Endothelial cell of umbilical vein (primary cell): ENCODE data around the gene AGAP3. TPM values are rescaled to one million over a fixed set of nuclear protein-coding genes. Genes with fewer than 3 reads are reported as not detected.

Experiments used
- BruUV-seq: library from RNA; stranded (reverse); fragments of 400-500 nt; replicated peaks from 2 replicates; lab custom pipeline; 2021; lab: Mats Ljungman, UMichigan
- CTCF ChIA-PET: fragments of 300-600, 350-600 bp; sonication (Branson Sonifier 250); formaldehyde crosslinking; loops from one replicate; lab custom pipeline; 2021; ENCODE audit warnings: antibody characterized with exemption, inconsistent platforms; lab: Charles Lee
- POLR2A ChIA-PET: fragments of 300-600, 350-600 bp; sonication (Branson Sonifier 250); formaldehyde crosslinking; loops from one replicate; lab custom pipeline; 2021; ENCODE audit warnings: antibody characterized with exemption, inconsistent platforms; lab: Charles Lee
- DNase-seq: peaks from one replicate; pipeline ENCODE4 v3.0.0-alpha.2; 2011; ENCODE audit warnings: low read depth, low spot score
- FAIRE-seq: peaks from 2 replicates; lab custom pipeline; 2011; peaks lifted over from hg19 to GRCh38; lab: Jason Lieb, UNC
- H2AFZ ChIP-seq: 2 replicates; pipeline ENCODE4 v1.6.0; 2012; ENCODE audit warnings: low read depth, low read length, control low read depth, inconsistent platforms
- H3K27ac ChIP-seq: 2 replicates; pipeline ENCODE4 v1.5.1; 2011; ENCODE audit warnings: low read depth, mild to moderate bottlenecking, control low read depth, low read length, moderate library complexity; ENCODE audit not compliant: insufficient read depth
- H3K27me3 ChIP-seq, 2 experiments: 2 replicates each; pipeline versions ENCODE4 v1.6.0 to v1.6.1; 2011; ENCODE audit warnings: low read length in 2 of 2, mixed read lengths in 1 of 2; ENCODE audit not compliant: control insufficient read depth in 2 of 2, insufficient read depth in 2 of 2
- H3K36me3 ChIP-seq, 2 experiments: 2 replicates in 1 of 2; 3 replicates in 1 of 2; pipeline ENCODE4 v1.5.1; 2011; ENCODE audit warnings: low read length in 2 of 2, mild to moderate bottlenecking in 1 of 2, moderate library complexity in 1 of 2; ENCODE audit not compliant: control insufficient read depth in 2 of 2, insufficient read depth in 2 of 2; ENCODE audit errors: extremely low read depth in 1 of 2
- H3K4me1 ChIP-seq: 3 replicates; pipeline ENCODE4 v1.5.1; 2011; ENCODE audit warnings: mild to moderate bottlenecking, low read length; ENCODE audit not compliant: control insufficient read depth, insufficient read depth; ENCODE audit errors: extremely low read depth
- H3K4me2 ChIP-seq: 2 replicates; pipeline ENCODE4 v1.6.1; 2011; ENCODE audit warnings: low read length, control low read depth, mixed read lengths; ENCODE audit not compliant: insufficient read depth
- H3K4me3 ChIP-seq, 3 experiments: fragments of 200-600 bp in 1 of 3; sonication (generic), shearing (Covaris generic) in 1 of 3; replicated peaks in 1 of 3; 2 replicates each; pipeline ENCODE4 v1.5.1; 2011 to 2016; ENCODE audit warnings: control low read depth in 3 of 3, low read length in 3 of 3, mild to moderate bottlenecking in 2 of 3, inconsistent platforms in 1 of 3, low read depth in 1 of 3, moderate library complexity in 1 of 3; ENCODE audit not compliant: insufficient read depth in 1 of 3
- H3K79me2 ChIP-seq: 2 replicates; pipeline ENCODE4 v1.6.0; 2012; ENCODE audit warnings: low read length, inconsistent platforms; ENCODE audit not compliant: control insufficient read depth, insufficient read depth
- H3K9ac ChIP-seq: replicated peaks from 2 replicates; pipeline ENCODE3; 2011; ENCODE audit warnings: low read length, control low read depth; ENCODE audit not compliant: insufficient read depth; ENCODE audit errors: extremely low read depth
- H3K9me1 ChIP-seq: replicated peaks from 3 replicates; pipeline ENCODE4 v1.6.0; 2011; ENCODE audit warnings: mild to moderate bottlenecking, low read length; ENCODE audit not compliant: control insufficient read depth, insufficient read depth; ENCODE audit errors: extremely low read depth
- H3K9me3 ChIP-seq: replicated peaks from 2 replicates; pipeline ENCODE4 v1.5.1; 2012; ENCODE audit warnings: low read length, inconsistent platforms; ENCODE audit not compliant: control insufficient read depth, insufficient read depth
- H4K20me1 ChIP-seq: replicated peaks from 2 replicates; pipeline ENCODE3; 2011; ENCODE audit warnings: mild to moderate bottlenecking, low read length; ENCODE audit not compliant: control insufficient read depth, insufficient read depth; ENCODE audit errors: extremely low read depth
- CTCF ChIP-seq, 2 donors: IDR thresholded peaks; 1 replicate in 1 of 2; 2 replicates in 1 of 2; pipeline ENCODE4 v1.5.1; 2011; ENCODE audit warnings: low read length in 2 of 2, mild to moderate bottlenecking in 2 of 2, moderate library complexity in 2 of 2, control low read depth in 1 of 2, inconsistent platforms in 1 of 2, low read depth in 1 of 2; ENCODE audit not compliant: insufficient read depth in 1 of 2; ENCODE audit errors: extremely low read depth in 1 of 2
- EZH2 ChIP-seq: IDR thresholded peaks from 2 replicates; pipeline ENCODE4 v1.6.1; 2012; ENCODE audit warnings: borderline replicate concordance, low read depth, mild to moderate bottlenecking, moderate library complexity, low read length, inconsistent platforms; ENCODE audit not compliant: severe bottlenecking
- FOS ChIP-seq: IDR thresholded peaks from 2 replicates; pipeline ENCODE4 v1.6.1; 2011; ENCODE audit warnings: mild to moderate bottlenecking, low read length, moderate library complexity, borderline replicate concordance; ENCODE audit not compliant: insufficient read depth
- GATA2 ChIP-seq: IDR thresholded peaks from 2 replicates; pipeline ENCODE4 v1.7.0; 2011; ENCODE audit warnings: low read depth, mild to moderate bottlenecking, moderate library complexity, mixed read lengths, low read length; ENCODE audit not compliant: insufficient read length, insufficient read depth
- JUN ChIP-seq: IDR thresholded peaks from 2 replicates; pipeline ENCODE4 v1.6.1; 2011; ENCODE audit warnings: borderline replicate concordance, low read depth; ENCODE audit not compliant: insufficient read length, insufficient read depth
- MAX ChIP-seq: IDR thresholded peaks from 2 replicates; pipeline ENCODE4 v1.6.1; 2011; ENCODE audit not compliant: insufficient read depth, insufficient read length
- MYC ChIP-seq: IDR thresholded peaks from one replicate; pipeline ENCODE4 v1.6.1; 2011; ENCODE audit warnings: mild to moderate bottlenecking, low read depth, low read length
- POLR2A ChIP-seq: IDR thresholded peaks from 2 replicates; pipeline ENCODE4 v1.6.1; 2012; ENCODE audit warnings: low read depth, mild to moderate bottlenecking, control low read depth, low read length
- POLR2AphosphoS5 ChIP-seq: IDR thresholded peaks from 2 replicates; pipeline ENCODE4 v1.6.1; 2012; ENCODE audit warnings: low read depth, mild to moderate bottlenecking, control low read depth, low read length, moderate library complexity; ENCODE audit not compliant: insufficient read depth
- dilution Hi-C: fragments of 300-500 bp; cut with MboI; formaldehyde crosslinking; loops from one replicate; pipeline ENCODE4 v1.15.0; 2019; ENCODE audit warnings: low sequenced_read_pairs; ENCODE audit not compliant: extremely low pct_ligation_motif_present
- intact Hi-C: fragments of 100-400 bp; cut with micrococcal nuclease; formaldehyde crosslinking; loops from one replicate; pipeline ENCODE4 v1.10.0; 2022
- polyA plus RNA-seq, 4 experiments: library from polyadenylated mRNA; depleted of rRNA in 3 of 4; stranded (reverse) in 3 of 4; unstranded in 1 of 4; fragments of >200 nt; gene quantifications; 2 replicates each; pipeline versions ENCODE4 v1.2.1 to v1.2.3, GENCODE V29; 2011 to 2012; ENCODE audit warnings: missing spikeins in 1 of 4
- total RNA-seq: library from RNA; stranded (reverse); gene quantifications from 2 replicates; pipeline ENCODE4 v1.2.3, GENCODE V29; 2021

The AGAP3 gene
- total and polyA plus RNA-seq, 2 donors (not counting 3 experiments of a cell fraction or from before 2014, with no cell fraction given), result 171 to 174 TPM

- TSS peak; percentile 15 for BruUV-seq
- H3K4me2 ChIP-seq, result peak overlapping the region; percentile 69
- peak overlapping the region; percentile 53 for H3K27ac ChIP-seq
- peak overlapping the region; percentile 88 for H3K9ac ChIP-seq
- no peaks in the 10 kb centered on the region for H3K27me3 ChIP-seq
- no peak for DNase-seq
- peak overlapping the region; percentile 29 to 75 (median 53) for H3K4me3 ChIP-seq
- dilution Hi-C loops, result no loop called here
- intact Hi-C loops, result loop anchor here (1.0 kb wide), 4 partner anchors 9 to 52 kb away; partner anchors contain the start of gene ABCB8
- H4K20me1 ChIP-seq, result no peaks in the 10 kb centered on the region
- FAIRE-seq, result no peak
- ChIA-PET POLR2A (interaction anchor here (1.0 kb wide), 1 partner anchor 13 kb away, joined by 7 read pairs; no protein-coding TSS in a partner anchor), CTCF (interaction anchor here (0.9 to 1.4 kb wide), 8 partner anchors 8 to 553 kb away, joined by 3 to 6 read pairs (median 4); no protein-coding TSS in a partner anchor)
- H2AFZ ChIP-seq, result peak overlapping the region; percentile 39
- peaks cover 2 to 8% of the 10 kb centered on the region in 2 experiments for H3K36me3 ChIP-seq
- peaks cover 28% of the 10 kb centered on the region for H3K79me2 ChIP-seq
- TF ChIP-seq GATA2, result no peak
- no peak for TF ChIP-seq EZH2
- no peak for TF ChIP-seq POLR2AphosphoS5
- no peak for TF ChIP-seq POLR2A
- no peak for TF ChIP-seq CTCF (IDR thresholded peaks at IDR 0.05; ENCODE audit: extremely low read depth in 1 of 2, insufficient read depth in 1 of 2, low read depth in 1 of 2, low read length in 2 of 2)
- no peak for TF ChIP-seq MYC
- no peak for TF ChIP-seq MAX
- TF ChIP-seq FOS, result no peak
- TF ChIP-seq JUN, result no peak
- peaks cover 34% of the 10 kb centered on the region for H3K4me1 ChIP-seq
- H3K9me1 ChIP-seq, result no peaks in the 10 kb centered on the region
- no peaks in the 10 kb centered on the region for H3K9me3 ChIP-seq
Observed at GRCh38 chr7:151080067-151080521, 6.2 kb upstream of the AGAP3 start.
